GM21576 (cell line): ENCODE measurements around the gene CSTF2T.

Experiments used
- ATAC-seq: cut with Tn5 transposase; IDR thresholded peaks from one replicate; pipeline ENCODE4 v1.9.1; 2021; ENCODE audit warnings: mild to moderate bottlenecking, moderate library complexity; ENCODE audit not compliant: unreplicated experiment

Gene CSTF2T, protein sequence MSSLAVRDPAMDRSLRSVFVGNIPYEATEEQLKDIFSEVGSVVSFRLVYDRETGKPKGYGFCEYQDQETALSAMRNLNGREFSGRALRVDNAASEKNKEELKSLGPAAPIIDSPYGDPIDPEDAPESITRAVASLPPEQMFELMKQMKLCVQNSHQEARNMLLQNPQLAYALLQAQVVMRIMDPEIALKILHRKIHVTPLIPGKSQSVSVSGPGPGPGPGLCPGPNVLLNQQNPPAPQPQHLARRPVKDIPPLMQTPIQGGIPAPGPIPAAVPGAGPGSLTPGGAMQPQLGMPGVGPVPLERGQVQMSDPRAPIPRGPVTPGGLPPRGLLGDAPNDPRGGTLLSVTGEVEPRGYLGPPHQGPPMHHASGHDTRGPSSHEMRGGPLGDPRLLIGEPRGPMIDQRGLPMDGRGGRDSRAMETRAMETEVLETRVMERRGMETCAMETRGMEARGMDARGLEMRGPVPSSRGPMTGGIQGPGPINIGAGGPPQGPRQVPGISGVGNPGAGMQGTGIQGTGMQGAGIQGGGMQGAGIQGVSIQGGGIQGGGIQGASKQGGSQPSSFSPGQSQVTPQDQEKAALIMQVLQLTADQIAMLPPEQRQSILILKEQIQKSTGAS

DNA sequence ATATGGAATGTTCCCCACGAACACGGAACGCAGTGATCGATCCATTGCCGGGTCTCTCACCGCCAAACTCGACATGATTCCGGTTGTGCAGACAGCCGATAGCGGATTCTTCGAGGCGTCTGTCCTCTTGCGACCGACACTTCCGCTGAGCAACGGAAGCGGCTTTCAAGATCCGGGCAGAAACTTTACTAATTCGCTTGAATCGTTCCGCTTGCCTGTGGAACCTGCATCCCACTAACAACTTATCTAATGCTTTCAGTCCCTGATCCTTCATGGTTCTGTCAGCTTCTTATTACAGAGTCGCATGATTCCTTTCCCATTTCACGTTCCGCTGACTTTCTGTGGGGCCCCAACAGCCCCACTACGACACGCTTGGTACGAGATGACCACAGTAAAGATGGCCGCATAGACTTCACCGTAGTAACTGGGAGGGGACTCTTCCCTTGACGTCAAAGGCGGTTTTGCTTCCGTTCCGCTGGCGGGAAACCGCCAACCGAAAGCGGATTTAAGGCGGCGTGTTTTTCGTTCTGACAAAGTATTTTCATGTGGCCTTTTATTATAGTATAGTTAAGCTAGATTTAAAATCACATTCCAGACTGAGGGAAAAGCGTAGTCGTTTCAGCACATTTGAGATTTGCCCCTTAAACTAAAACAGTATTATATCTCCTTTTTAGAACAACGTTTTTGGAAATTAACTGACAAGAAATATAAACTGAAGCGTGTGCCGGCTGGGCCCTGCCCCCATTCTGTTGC, at the start of gene CSTF2T:
TSS of gene CSTF2T (minus strand) at position 121 of the 753 bp plus-strand sequence. CDS start at position 75, 46 bp downstream.
- ATAC-seq = peak; percentile 92

DNA sequence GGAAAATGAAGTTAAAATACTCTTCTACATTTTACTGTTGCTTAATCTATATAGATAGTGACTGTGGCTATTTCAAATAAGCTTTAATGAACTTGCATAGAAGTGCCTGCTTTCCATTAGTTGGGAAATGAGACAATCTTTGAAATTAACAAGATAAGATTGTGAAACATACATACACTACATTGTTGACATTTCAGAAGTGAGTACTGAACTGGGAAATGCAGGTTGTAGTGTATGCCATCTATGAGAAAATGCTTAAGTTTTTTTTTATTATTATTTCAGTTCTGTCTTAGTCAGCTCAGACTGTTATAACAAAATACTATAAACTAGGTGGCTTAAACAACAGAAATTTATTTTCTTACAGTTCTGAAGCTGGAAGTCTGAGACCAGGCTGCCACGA, 49.6 kb upstream of the CSTF2T start:
- ATAC-seq = no peak

DNA sequence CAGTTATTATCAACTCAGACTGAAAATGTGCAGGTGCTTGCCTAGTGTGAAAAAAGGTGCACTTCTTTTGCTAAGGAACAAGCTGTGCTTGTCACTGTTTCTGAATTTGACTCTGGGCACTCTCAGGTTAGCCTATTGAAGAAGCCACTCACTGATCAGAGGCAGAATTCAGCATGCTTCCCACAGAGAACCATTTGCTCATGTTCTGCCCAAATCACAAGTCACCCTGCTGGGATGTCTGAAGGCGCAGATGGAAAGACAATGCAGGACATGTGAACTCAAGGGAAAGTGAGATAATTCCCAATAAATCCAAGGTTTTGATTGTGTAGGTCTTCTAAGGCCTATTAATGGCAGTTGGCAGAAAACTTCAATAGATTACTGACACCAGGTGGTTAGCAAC, 47.8 kb upstream of the CSTF2T start:
- ATAC-seq = no peak

DNA sequence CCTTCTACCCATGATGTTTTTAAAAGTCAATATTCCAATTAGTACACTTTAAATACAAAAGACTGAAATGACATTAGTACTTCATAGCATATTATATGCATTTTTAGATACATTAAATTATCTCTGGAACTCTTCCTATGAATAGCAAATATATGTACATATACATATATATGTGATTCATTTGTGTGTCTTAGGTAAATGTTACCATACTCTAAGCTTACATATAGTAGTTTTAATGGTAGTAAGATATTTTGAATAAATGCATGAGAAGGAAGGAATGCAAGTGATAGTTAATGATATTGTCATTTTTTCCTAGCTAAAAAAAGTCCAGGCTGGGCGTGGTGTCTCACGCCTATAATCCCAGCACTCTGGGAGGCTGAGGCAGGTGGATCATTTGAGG, 46.0 kb upstream of the CSTF2T start:
- ATAC-seq = no peak

DNA sequence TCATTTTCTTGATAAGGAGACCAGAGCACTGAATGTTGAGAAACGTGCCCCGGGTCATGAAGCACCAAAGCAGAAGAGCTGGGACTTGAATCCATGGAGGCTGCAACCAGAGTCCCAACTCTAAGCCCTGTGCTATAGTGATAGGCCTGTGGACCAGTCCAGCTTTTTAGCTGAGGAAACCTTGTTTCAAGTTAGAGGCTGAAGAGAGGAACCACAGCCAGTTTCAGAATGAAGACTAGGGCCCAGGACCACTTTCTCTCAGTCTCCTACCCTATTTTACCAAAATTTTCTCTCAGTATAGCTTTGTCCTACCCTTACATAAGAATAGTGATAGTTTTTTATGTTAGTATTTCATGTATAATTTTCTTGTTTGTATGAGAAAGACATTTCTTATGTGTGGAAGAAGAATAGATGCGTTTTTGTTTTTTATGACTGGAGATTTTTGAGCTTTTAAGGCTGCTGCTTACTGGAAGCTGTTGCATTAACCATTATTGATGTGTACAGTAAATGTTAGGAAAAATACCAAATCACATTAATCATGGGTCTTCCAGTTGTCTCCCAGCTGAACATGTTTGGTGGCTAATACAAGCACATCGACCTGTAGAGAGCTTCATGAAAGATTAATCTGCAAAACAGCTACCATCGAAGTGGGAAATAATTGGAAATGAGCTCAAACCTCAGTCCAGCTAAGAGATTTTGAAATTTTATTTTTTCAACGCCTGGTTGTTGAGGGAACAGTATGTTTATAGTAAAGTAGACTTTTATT, 45.0 kb upstream of the CSTF2T start:
- peak; percentile 52 for ATAC-seq

DNA sequence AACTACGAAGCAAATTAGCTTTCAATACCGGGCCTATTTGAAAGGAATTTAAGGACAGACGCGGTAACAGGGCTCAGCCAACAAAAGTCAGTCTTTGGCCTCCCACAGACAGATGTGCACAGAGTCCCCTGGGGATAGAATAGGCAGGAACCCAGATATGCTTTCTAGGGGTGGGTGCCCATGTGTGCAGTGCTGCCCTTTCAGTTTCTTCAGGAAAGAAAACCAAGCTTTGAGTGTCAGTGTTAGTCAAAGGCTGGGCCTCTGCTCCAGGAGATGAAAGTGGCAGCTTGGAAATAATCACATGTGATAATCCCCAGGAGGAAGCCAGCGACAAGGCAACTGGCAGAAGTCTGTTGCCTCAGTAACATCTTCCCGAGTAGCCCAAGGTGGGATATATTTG, 43.8 kb upstream of the CSTF2T start:
- ATAC-seq = peak; percentile 96

DNA sequence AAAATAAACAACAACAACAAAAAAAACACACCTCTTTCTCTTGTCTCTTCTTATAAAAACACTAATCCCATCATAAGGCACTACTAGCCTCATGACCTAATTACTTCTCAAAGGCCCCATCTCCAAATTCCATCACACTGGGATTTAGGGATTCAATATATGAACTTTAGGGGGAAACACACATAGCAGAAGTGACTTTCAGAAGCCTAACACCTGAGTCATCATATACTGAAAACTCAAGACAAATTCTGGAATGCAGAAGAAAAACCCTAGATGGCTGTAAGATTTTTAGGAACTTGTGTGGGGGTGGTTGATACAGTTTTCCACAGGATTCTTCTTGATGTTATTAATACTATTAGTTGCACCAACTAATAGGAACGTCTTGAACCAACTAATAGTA, 33.7 kb upstream of the CSTF2T start:
- no peak for ATAC-seq

DNA sequence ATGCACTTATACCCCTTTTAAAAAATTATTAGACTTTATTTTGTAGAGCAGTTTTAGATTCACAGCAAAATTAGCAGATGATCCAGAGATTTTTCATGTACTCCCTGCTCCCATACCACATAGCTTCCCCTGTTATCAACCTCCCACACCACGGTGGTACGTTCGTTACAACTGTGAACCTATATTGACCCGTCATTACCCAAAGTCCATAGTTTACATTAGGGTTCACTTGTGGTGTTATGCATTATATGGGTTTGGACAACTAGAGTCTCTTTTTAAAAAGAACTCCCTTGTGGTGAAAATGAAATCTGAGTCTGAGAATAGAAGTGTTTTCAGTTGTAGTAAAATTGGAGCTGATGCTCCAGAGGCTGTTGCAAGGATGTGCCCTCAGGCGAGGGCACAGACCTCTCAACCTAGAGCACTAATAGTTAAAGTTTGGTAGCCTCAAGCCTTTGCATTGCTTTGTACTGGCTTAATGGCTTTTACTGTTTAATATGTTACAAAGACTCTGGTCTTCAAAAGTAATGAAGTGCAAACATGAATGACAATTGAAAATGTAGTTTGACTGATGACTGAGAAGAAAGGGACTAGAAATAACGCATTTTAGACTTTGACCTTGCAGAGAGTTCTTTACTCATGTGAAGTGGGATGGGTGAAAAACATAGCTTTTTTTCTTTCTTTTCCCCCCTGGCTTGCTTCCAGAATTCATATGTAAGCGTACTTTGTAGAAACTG, 30.6 kb upstream of the CSTF2T start:
- no peak for ATAC-seq

DNA sequence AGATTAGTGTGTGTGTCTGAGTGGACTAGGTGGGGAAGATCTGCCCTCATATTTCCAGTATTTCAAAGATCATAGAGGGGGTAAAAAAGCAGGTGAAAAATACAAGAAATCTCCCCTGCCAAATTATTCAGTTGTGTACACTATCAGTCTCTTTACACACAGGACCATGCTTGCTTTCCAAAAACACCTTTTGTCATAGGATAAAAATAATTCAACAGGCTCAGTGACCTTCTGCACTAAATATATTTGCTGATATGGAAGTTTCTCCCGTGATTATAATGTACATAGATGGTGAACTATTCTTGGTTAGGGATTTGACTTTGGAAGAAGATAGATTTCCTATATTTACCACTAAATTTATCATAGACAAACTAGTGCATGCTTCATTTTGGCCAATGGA, 24.6 kb upstream of the CSTF2T start:
- ATAC-seq = no peak

DNA sequence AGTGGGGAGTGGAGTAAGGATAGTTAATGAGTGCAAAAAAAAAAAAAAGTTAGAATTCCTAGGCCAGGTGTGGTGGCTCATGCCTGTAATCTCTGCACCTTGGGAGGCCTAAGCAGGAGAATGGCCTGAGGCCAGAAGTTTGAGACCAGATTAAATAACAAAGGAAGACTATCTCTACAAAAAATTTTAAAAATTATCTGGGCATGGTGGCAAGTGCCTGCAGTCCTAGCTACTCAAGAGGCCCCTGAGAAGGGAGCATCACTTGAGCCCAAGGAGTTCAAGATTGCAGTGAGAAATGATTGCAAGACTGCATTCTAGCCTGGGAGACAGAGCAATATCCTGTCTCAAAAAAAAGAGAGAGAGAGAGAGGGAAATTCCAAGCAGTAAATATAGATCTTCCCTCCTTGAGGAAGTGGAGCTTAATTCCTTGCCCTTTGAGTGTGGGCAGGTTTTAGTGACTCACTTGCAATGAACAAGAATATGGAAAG, 19.5 kb upstream of the CSTF2T start:
- no peak for ATAC-seq

DNA sequence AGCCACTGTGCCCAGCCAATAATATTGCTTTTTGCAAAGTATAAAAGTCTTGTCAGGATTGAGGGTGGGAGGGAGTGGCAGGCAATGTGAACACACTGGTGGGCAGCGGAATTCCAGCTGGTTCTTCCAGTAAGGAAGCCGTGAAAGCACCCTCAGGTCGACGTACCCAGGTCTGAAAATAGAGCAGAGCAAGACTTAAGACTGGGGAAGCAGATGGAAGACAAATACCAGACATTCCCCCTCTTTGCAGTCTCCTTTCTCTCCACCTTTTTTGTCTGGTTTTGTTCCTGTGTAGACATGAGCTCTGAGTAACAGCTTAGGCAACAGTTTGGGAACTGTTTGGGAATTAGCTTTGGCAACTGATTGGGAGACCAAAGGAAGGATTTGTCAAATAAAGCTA, 17.6 kb upstream of the CSTF2T start:
- no peak for ATAC-seq

DNA sequence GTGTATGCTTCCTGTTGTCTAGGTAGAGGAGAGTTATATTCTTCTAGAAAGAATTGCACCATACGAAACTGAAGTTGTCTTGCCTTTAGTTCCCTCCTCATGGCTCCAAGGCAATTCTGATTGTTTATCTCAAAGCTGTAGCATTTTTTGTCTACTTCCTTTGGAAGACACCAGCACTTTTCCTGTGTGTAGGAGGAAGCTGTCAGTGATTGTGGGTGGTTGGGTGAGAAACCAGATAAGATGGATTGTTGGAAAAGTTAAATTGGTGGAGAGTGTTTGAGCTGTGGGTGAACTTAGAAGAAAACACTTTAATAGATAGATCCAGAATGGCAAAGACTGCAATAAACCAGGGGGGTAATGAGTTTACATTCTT, 12.1 kb upstream of the CSTF2T start:
- ATAC-seq = no peak

DNA sequence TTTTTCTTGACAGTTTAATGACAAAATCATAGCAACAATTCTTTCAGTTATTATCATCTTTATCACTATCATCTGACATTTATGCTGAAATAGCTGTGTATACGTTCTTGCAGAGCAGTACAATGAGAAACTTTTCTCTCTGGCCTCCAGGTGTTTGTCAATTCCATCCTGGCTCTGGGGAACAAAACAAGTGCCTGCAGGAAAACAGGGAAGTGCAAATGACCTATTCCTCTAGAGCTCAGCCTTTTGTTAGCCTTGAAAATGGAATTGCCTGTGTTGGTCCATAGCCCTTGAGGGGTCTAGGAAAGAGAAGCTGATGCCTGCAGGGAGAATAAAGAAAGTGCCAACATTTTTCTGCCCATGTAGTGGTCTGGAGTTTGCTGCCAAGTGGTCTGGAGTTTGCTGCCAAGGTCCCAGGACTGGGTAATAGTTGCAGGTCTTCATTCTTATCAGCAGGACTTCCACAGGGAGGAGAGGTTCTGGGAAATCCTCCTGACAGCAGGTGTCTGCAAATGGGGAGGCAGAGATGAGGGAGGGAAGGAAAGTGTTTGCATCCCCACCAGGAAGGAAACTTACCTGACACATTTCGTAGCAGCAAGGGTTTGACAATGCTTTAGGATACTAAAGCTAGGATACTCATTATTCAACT, 10.1 kb upstream of the CSTF2T start:
- no peak for ATAC-seq

DNA sequence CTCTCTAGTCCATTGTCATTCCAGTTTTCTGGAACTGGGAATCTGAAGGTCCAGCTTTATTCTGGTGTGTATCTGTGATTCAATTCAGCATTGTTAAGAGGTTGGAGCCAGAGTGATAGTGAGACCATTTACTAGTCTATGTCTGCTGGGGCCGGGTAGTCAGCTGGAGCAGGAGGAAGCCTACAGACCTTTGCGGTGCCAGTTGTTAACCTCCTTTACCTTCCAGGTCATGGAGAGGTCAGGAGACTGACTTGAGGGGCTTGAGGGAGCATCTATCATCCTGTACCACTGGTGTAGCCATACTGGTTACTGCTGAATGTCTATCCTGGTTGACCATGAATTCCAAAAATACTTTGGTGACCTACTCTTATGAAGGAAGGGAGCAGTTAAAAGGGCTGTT, 9.2 kb upstream of the CSTF2T start:
- no peak for ATAC-seq

DNA sequence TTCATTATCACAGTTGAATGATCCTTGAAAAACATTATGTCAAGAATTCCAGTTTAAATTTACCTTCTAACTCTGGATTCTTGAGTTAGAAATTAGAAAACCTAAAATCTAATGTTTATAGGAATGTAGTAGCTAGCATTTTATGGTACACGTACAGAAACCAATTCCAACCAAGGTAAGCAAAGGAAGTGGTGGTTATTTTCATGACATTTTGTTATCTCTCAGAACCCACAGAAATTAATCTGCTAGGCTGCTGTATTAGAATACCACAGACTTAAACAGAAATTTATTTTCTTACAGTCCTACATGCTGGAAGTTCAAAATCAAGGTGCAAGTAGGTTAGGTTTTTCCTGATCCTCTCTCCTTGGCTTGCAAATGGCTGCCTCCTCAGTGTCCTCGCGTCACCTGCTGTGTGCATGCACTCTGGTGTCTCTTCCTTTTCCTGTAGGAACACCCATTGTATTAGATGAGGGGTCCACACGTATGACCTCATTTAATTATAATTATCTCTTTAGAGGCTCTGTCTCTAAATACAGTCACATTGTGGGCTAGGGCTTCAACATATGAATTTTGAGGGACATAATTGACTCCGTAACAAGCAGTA, 8.5 kb upstream of the CSTF2T start:
- ATAC-seq = no peak

DNA sequence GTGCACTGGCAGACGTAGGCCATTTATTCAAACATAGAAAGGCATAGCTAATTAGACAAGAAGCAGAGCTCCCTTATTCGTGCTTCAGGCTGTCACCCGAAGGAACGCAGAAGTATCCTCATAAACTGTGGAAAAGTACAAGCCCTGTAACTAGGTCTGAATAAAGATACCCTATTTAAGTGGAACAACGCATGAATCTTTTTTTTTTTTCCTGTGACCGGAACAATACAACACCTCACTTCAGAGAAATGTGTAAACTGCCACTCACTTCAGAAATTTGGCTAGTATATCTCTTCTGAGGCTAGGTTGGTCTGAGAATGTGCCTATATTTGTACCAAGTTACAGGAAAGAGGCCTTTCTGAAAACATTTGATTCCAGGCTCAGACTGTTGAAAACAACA, 8.0 kb upstream of the CSTF2T start:
- ATAC-seq = no peak

DNA sequence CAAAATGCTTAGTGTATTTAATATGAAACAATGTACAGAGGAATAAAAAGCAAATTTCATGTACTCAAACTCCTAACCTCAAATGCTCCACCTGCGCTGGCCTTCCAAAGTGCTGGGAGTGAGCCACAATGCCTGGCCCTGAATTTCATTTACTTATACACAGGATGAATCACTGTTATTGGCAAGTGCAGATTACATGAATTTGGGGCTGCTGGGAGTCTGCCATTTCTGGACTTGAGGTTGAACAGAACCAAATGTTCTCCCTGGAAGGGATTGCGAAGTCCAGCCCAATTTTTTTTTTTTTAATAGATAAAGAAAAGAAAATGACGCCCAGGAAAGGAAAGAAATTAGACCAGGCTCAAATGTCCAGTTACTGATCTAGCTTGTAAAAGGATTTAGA, 6.8 kb upstream of the CSTF2T start:
- no peak for ATAC-seq

DNA sequence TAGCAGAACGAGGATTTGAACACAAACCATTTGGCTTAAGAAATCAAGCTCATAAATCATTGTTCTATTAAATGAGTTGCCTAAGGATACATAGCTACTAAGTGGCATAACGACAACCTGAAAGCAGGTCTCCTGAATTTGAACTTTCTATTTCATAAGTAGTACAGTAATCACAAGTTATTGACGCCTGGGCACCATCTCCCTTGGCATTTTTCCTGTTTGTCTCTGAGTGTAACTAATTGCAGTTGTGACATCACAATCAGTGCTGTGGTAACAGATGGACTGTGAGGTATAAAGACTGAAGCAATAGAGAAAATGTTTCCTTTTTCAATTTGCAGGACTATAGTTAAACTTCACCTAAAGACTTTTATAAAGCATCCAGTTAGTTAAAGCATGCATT, 6.4 kb upstream of the CSTF2T start:
- ATAC-seq = no peak

DNA sequence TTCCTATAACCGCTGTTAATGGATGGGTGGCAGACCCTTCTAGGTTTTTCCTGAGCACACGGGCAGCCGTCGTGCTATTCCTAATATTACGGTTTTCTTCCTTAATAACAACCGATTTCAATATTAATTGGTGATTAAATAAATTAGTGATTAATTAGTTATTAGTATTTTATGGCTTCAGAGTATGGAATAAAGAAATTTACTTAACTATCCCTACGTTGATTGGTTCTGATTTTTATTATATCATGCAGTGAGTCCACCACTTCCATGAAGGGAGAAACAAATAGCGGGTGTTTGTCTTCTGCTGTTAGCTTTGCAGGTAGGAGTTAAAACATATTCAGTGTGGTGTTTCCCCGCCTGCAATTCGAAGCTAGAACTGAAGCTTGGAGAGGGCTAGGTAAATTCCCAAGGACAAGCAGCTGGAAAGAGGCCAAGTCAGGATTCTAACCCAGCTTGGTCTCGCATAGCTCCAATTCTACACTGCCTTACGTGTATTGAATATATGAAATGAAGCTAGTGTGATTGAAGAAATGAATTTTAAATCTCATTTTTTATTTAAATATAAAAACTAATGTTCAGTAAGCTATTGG, 928 bp upstream of the CSTF2T start:
- no peak for ATAC-seq
